ENCODE results near the gene KRTCAP2.
A peak's percentile ranks its signal among the peaks of the same experiment; 100 is the strongest.

The KRTCAP2 gene

DNA sequence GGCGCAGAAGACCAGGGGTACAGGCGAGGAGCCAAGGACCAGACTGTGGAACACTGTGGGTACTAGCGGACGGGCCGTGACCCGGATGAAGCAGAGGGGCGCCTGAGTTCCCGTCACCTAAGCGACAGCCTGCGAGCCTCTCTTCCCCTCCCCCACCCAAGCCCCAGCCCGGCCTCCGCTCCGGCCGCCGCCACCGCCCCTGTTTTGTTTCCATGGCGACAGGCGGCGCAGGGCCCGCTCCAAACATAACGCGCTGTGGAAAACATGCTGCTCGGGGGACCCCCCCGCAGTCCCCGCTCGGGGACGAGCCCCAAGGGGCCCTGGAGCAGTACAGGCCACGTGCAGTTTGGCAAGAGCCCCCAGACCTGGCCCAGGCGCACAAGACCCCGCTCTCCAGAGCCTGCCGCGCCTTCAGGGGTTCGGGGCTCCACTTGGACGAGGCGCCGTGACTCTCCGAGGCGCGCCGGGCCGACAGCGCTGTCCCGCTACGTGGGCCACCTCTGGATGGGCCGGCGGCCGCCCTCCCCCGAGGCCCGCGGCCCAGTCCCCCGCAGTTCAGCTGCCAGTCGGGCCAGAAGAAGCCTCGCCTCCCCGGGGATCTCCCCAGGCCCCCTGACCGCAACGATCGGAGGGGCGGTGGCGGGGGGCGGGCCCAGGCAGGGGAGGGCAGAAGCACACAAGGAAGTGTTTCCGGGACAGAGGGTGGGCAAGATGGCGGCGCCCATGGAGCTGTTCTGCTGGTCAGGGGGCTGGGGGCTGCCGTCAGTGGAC lies 35.6 kb upstream of the KRTCAP2 start, which contains the start of gene MTX1:
Gene MTX1, plus strand, starts transcription at position 155 of the 771 bp plus-strand sequence. Its CDS starts 110 bp downstream, at position 265.
- peak within 1 kb of the TSS; percentile 99 for H3K27ac ChIP-seq (ENCODE audit: low read depth, low read length)
- H3K4me1 ChIP-seq (ENCODE audit: control insufficient read depth in 5 of 5, insufficient read depth in 5 of 5, low read length in 5 of 5): peaks cover 8 to 30% (median 28%) of the 10 kb centered on the region in 5 donors
- H3K9ac ChIP-seq (ENCODE audit: low read length in 5 of 5): peak within 1 kb of the TSS; percentile 90 to 97 (median 94)
- H3K36me3 ChIP-seq (ENCODE audit: control insufficient read depth in 5 of 5, insufficient read depth in 5 of 5, low read length in 5 of 5): peaks cover 0 to 26% (median 5%) of the 10 kb centered on the region in 5 donors
- no peaks in the 10 kb centered on the region for H3K9me3 ChIP-seq (ENCODE audit: control insufficient read depth in 5 of 5, low read length in 5 of 5)
- H3K27me3 ChIP-seq (ENCODE audit: control insufficient read depth in 5 of 5, insufficient read depth in 4 of 5, low read length in 5 of 5): no peaks in the 10 kb centered on the region
- H3K4me3 ChIP-seq (ENCODE audit: low read depth in 1 of 5, low read length in 5 of 5): peak within 1 kb of the TSS; percentile 78 to 97 (median 94)

DNA sequence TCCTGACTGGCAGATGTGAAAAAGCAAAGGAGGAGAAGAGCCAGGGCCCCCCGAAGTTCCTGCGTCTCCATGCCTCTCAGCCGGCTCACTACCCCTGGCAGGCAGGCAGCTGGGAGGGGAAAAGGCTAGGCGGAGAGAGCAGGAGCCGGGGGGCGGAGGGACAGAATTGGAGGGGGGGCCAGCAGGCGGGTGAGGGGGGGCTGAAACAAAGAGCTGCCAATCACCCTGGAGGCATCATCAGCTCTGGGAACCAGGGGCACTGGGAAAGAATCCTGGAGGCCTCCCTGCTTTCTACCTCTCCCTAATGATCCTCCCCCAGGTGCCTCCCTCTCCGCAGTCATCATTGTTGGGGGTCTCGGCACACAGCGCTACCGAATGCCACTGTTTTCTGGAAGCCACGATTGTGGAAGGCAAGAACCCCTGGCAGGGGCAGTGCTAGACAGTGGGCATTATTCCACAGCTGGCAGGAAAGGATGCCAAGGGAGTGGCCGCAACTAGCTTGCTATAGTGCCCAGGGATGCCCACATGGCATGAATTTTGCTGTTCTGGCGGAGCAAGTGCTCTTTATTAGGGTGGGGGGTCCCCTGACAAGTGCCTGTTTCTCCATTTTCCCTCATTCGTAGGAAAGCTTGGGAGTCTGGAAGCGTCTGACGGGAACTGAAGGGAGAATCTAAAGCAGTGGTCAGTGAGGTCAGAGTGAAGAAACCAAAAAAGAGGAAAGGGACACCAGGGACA lies 34.9 kb upstream of the KRTCAP2 start, which contains the start of gene THBS3:
Gene THBS3, minus strand, starts transcription at position 92 of the 735 bp plus-strand sequence. Its CDS starts 21 bp downstream, at position 71.
- Histone ChIP-seq H3K36me3 (ENCODE audit: control insufficient read depth in 5 of 5, insufficient read depth in 5 of 5, low read length in 5 of 5) (peaks cover 0 to 26% (median 5%) of the 10 kb centered on the region in 5 donors), H3K4me3 (ENCODE audit: low read depth in 1 of 5, low read length in 5 of 5) (peak within 1 kb of the TSS; percentile 74 to 97 (median 78)), H3K9ac (ENCODE audit: low read length in 5 of 5) (peak within 1 kb of the TSS; percentile 90 to 97 (median 94)), H3K9me3 (ENCODE audit: control insufficient read depth in 5 of 5, low read length in 5 of 5) (no peaks in the 10 kb centered on the region), H3K27ac (ENCODE audit: low read depth, low read length) (peak within 1 kb of the TSS; percentile 99), H3K27me3 (ENCODE audit: control insufficient read depth in 5 of 5, insufficient read depth in 4 of 5, low read length in 5 of 5) (no peaks in the 10 kb centered on the region), H3K4me1 (ENCODE audit: control insufficient read depth in 5 of 5, insufficient read depth in 5 of 5, low read length in 5 of 5) (peaks cover 8 to 30% (median 28%) of the 10 kb centered on the region in 5 donors)

GRCh38 chr1:155206891-155207805 lies 34.0 kb upstream of the KRTCAP2 start:
- Histone ChIP-seq H3K4me3 (ENCODE audit: low read depth in 1 of 5, low read length in 5 of 5) (peak overlapping the region; percentile 56 to 94 (median 71)), H3K9me3 (ENCODE audit: control insufficient read depth in 5 of 5, low read length in 5 of 5) (no peaks in the 10 kb centered on the region), H3K36me3 (ENCODE audit: control insufficient read depth in 5 of 5, insufficient read depth in 5 of 5, low read length in 5 of 5) (peaks cover 0 to 19% (median 5%) of the 10 kb centered on the region in 5 donors), H3K9ac (ENCODE audit: low read length in 5 of 5) (peak overlapping the region in 4 of 5 donors; percentile 40 to 78 (median 54)), H3K4me1 (ENCODE audit: control insufficient read depth in 5 of 5, insufficient read depth in 5 of 5, low read length in 5 of 5) (peaks cover 8 to 30% (median 28%) of the 10 kb centered on the region in 5 donors), H3K27ac (ENCODE audit: low read depth, low read length) (peak overlapping the region; percentile 99), H3K27me3 (ENCODE audit: control insufficient read depth in 5 of 5, insufficient read depth in 4 of 5, low read length in 5 of 5) (no peaks in the 10 kb centered on the region)

DNA sequence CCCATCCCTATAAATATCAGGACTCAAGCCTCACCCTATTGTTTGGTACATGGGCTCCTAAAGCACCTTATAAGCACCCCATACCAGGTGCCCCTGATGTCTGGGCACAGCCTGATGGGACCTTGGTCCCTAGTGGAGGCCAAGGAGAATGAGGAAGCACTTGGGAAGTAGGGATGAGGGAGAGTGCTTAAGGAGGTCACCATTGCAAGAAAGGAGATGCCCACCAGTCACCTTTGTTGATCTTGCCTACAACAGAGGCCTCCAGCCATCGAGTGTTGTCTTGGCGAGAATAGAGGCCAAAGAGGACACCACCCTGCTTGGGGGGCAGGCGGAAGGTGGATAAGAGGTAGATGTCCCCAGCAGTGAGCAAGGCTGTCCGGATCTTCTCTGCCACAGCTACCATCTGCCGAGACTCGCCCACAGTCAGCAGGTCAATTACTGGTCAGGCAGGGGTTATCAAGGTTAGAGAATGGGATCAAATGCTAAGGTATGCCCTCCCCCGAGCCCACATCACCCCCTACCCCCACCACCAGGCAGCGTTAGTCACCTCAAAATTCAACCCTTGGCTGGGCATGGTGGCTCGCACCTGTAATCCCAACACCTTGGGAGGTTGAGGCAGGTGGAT lies 33.0 kb upstream of the KRTCAP2 start:
- peaks cover 8 to 30% (median 28%) of the 10 kb centered on the region in 5 donors for H3K4me1 ChIP-seq (ENCODE audit: control insufficient read depth in 5 of 5, insufficient read depth in 5 of 5, low read length in 5 of 5)
- no peak overlapping the region for H3K9ac ChIP-seq (ENCODE audit: low read length in 5 of 5)
- no peak overlapping the region for H3K27ac ChIP-seq (ENCODE audit: low read depth, low read length)
- no peak overlapping the region for H3K4me3 ChIP-seq (ENCODE audit: low read depth in 1 of 5, low read length in 5 of 5)
- H3K27me3 ChIP-seq (ENCODE audit: control insufficient read depth in 5 of 5, insufficient read depth in 4 of 5, low read length in 5 of 5): no peaks in the 10 kb centered on the region
- H3K36me3 ChIP-seq (ENCODE audit: control insufficient read depth in 5 of 5, insufficient read depth in 5 of 5, low read length in 5 of 5): peaks cover 0 to 9% (median 3%) of the 10 kb centered on the region in 5 donors
- H3K9me3 ChIP-seq (ENCODE audit: control insufficient read depth in 5 of 5, low read length in 5 of 5): no peaks in the 10 kb centered on the region

DNA sequence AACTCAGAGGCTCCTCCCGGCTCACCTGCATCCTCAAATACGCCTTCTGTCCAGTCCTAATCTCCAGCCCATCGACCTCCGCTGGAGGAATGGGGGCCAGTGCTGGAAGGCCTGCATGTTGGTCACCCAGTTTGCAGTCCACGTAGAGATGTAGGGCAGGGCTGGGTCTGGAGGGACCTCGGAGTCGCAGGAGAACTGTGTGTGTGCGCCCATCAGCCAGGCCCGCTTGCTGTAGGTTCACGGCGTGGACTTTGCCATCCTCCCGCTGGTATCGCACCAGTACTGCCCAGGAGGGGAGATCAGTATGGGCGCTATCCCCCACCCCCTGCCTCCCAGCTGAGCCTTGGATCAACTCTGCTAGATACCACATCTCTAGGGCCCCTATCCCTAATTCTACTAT lies 31.9 kb upstream of the KRTCAP2 start:
- Histone ChIP-seq H3K27ac (ENCODE audit: low read depth, low read length) (no peak overlapping the region), H3K4me3 (ENCODE audit: low read depth in 1 of 5, low read length in 5 of 5) (no peak overlapping the region), H3K4me1 (ENCODE audit: control insufficient read depth in 5 of 5, insufficient read depth in 5 of 5, low read length in 5 of 5) (peaks cover 8 to 28% (median 28%) of the 10 kb centered on the region in 5 donors), H3K9ac (ENCODE audit: low read length in 5 of 5) (no peak overlapping the region), H3K27me3 (ENCODE audit: control insufficient read depth in 5 of 5, insufficient read depth in 4 of 5, low read length in 5 of 5) (no peaks in the 10 kb centered on the region), H3K9me3 (ENCODE audit: control insufficient read depth in 5 of 5, low read length in 5 of 5) (no peaks in the 10 kb centered on the region), H3K36me3 (ENCODE audit: control insufficient read depth in 5 of 5, insufficient read depth in 5 of 5, low read length in 5 of 5) (peaks cover 0 to 12% (median 6%) of the 10 kb centered on the region in 5 donors)

- no peak overlapping the region for H3K27ac ChIP-seq (ENCODE audit: low read depth, low read length)
- no peak overlapping the region for H3K4me3 ChIP-seq (ENCODE audit: low read depth in 1 of 5, low read length in 5 of 5)
- peaks cover 4 to 18% (median 12%) of the 10 kb centered on the region in 5 donors for H3K4me1 ChIP-seq (ENCODE audit: control insufficient read depth in 5 of 5, insufficient read depth in 5 of 5, low read length in 5 of 5)
- H3K27me3 ChIP-seq (ENCODE audit: control insufficient read depth in 5 of 5, insufficient read depth in 4 of 5, low read length in 5 of 5): no peaks in the 10 kb centered on the region
- H3K9me3 ChIP-seq (ENCODE audit: control insufficient read depth in 5 of 5, low read length in 5 of 5): no peaks in the 10 kb centered on the region
- peaks cover 0 to 20% (median 11%) of the 10 kb centered on the region in 5 donors for H3K36me3 ChIP-seq (ENCODE audit: control insufficient read depth in 5 of 5, insufficient read depth in 5 of 5, low read length in 5 of 5)
- H3K9ac ChIP-seq (ENCODE audit: low read length in 5 of 5): no peak overlapping the region
These were observed 29.8 kb upstream of the KRTCAP2 start for GRCh38 chr1:155202731-155203515.

- Histone ChIP-seq H3K9me3 (ENCODE audit: control insufficient read depth in 5 of 5, low read length in 5 of 5) (no peaks in the 10 kb centered on the region), H3K4me3 (ENCODE audit: low read depth in 1 of 5, low read length in 5 of 5) (no peak overlapping the region), H3K27ac (ENCODE audit: low read depth, low read length) (no peak overlapping the region), H3K9ac (ENCODE audit: low read length in 5 of 5) (no peak overlapping the region), H3K4me1 (ENCODE audit: control insufficient read depth in 5 of 5, insufficient read depth in 5 of 5, low read length in 5 of 5) (peaks cover under 1 to 16% (median 6%) of the 10 kb centered on the region in 5 donors), H3K36me3 (ENCODE audit: control insufficient read depth in 5 of 5, insufficient read depth in 5 of 5, low read length in 5 of 5) (peaks cover 0 to 24% (median 17%) of the 10 kb centered on the region in 5 donors), H3K27me3 (ENCODE audit: control insufficient read depth in 5 of 5, insufficient read depth in 4 of 5, low read length in 5 of 5) (no peaks in the 10 kb centered on the region)
These were observed 29.1 kb upstream of the KRTCAP2 start for GRCh38 chr1:155202198-155202597.

- Histone ChIP-seq H3K27me3 (ENCODE audit: control insufficient read depth in 5 of 5, insufficient read depth in 4 of 5, low read length in 5 of 5) (no peaks in the 10 kb centered on the region), H3K9ac (ENCODE audit: low read length in 5 of 5) (no peak overlapping the region), H3K4me3 (ENCODE audit: low read depth in 1 of 5, low read length in 5 of 5) (no peak overlapping the region), H3K9me3 (ENCODE audit: control insufficient read depth in 5 of 5, low read length in 5 of 5) (no peaks in the 10 kb centered on the region), H3K27ac (ENCODE audit: low read depth, low read length) (no peak overlapping the region), H3K36me3 (ENCODE audit: control insufficient read depth in 5 of 5, insufficient read depth in 5 of 5, low read length in 5 of 5) (peaks cover 0 to 30% (median 25%) of the 10 kb centered on the region in 5 donors), H3K4me1 (ENCODE audit: control insufficient read depth in 5 of 5, insufficient read depth in 5 of 5, low read length in 5 of 5) (peaks cover 0 to 18% (median 10%) of the 10 kb centered on the region in 5 donors)
These were observed 27.8 kb upstream of the KRTCAP2 start for GRCh38 chr1:155200920-155201319.
